Measurements from ENCODE around the gene ZNF770.

- TF ChIP-seq POLR2A (IDR thresholded peaks at IDR 0.05; ENCODE audit: low read length) (no peak), GATA1 (IDR thresholded peaks at IDR 0.05; ENCODE audit: low read depth, low read length) (no peak)
These were observed 54.6 kb downstream of the ZNF770 start for GRCh38 chr15:34933432-34933975.
